ENCODE data around the gene SLC25A29. TPM values are rescaled to one million over a fixed set of nuclear protein-coding genes. Genes with fewer than 3 reads are reported as not detected.
"Not testable (repeated sequence)": the region's sequence is repeated elsewhere in the genome, so short reads cannot be mapped to it uniquely, and the experiment has no call there.

SLC25A29 gene
- total RNA-seq, 1 donor from 2014 or later, result 58.9 TPM

GRCh38 chr14:100291305-100292075, 14.8 kb downstream of the SLC25A29 start:
- DNase-seq (ENCODE audit: extremely low spot score in 2 of 2), result no peak
- H3K27ac ChIP-seq, result no peak overlapping the region
- no peaks in the 10 kb centered on the region for H3K9me3 ChIP-seq
- TF ChIP-seq CTCF (IDR thresholded peaks at IDR 0.05) (no peak), POLR2AphosphoS5 (IDR thresholded peaks at IDR 0.05; ENCODE audit: insufficient read depth in 1 of 2, low read depth in 1 of 2) (no peak), POLR2A (IDR thresholded peaks at IDR 0.05) (no peak)
- peaks cover 0 to 8% of the 10 kb centered on the region in 2 donors for H3K36me3 ChIP-seq
- H3K4me1 ChIP-seq, result peaks cover 6% of the 10 kb centered on the region
- H3K4me3 ChIP-seq, result no peak overlapping the region
- intact Hi-C loops (cut with DNase I), result no loop called here
- no peaks in the 10 kb centered on the region for H3K27me3 ChIP-seq

GRCh38 chr14:100290607-100291304, 15.5 kb downstream of the SLC25A29 start:
- H3K27me3 ChIP-seq, result no peaks in the 10 kb centered on the region
- peaks cover 0 to 8% of the 10 kb centered on the region in 2 donors for H3K36me3 ChIP-seq
- no peaks in the 10 kb centered on the region for H3K9me3 ChIP-seq
- no peak for DNase-seq (ENCODE audit: extremely low spot score in 2 of 2)
- intact Hi-C loops (cut with DNase I), result no loop called here
- peaks cover 9% of the 10 kb centered on the region for H3K4me1 ChIP-seq
- no peak overlapping the region for H3K4me3 ChIP-seq
- TF ChIP-seq CTCF (IDR thresholded peaks at IDR 0.05) (no peak), POLR2A (IDR thresholded peaks at IDR 0.05) (no peak), POLR2AphosphoS5 (IDR thresholded peaks at IDR 0.05; ENCODE audit: insufficient read depth in 1 of 2, low read depth in 1 of 2) (no peak)
- no peak overlapping the region for H3K27ac ChIP-seq

GRCh38 chr14:100289916-100290606, 16.2 kb downstream of the SLC25A29 start:
- intact Hi-C loops (cut with DNase I), result no loop called here
- H3K27ac ChIP-seq, result no peak overlapping the region
- H3K4me3 ChIP-seq, result no peak overlapping the region
- TF ChIP-seq POLR2A (IDR thresholded peaks at IDR 0.05) (no peak), POLR2AphosphoS5 (IDR thresholded peaks at IDR 0.05; ENCODE audit: insufficient read depth in 1 of 2, low read depth in 1 of 2) (no peak), CTCF (IDR thresholded peaks at IDR 0.05) (no peak)
- DNase-seq (ENCODE audit: extremely low spot score in 2 of 2), result no peak
- H3K36me3 ChIP-seq, result peaks cover 0 to 8% of the 10 kb centered on the region in 2 donors
- H3K27me3 ChIP-seq, result no peaks in the 10 kb centered on the region
- no peaks in the 10 kb centered on the region for H3K9me3 ChIP-seq
- H3K4me1 ChIP-seq, result peaks cover 13% of the 10 kb centered on the region

- intact Hi-C loops (cut with DNase I), result no loop called here
- H3K4me3 ChIP-seq, result no peak overlapping the region
These were observed 17.7 kb downstream of the SLC25A29 start for GRCh38 chr14:100288382-100289185.

GRCh38 chr14:100287998-100288295, 18.3 kb downstream of the SLC25A29 start:
- H3K27ac ChIP-seq; H3K9me3 ChIP-seq; DNase-seq (ENCODE audit: extremely low spot score in 2 of 2); H3K36me3 ChIP-seq; H3K4me3 ChIP-seq; intact Hi-C loops (cut with DNase I); H3K27me3 ChIP-seq: not testable (repeated sequence)
- peaks cover 21% of the 10 kb centered on the region for H3K4me1 ChIP-seq

More at GRCh38 chr14:100288382-100289185, 17.7 kb downstream of the SLC25A29 start:
- Histone ChIP-seq H3K36me3 (peaks cover 0 to 8% of the 10 kb centered on the region in 2 donors), H3K27me3 (no peaks in the 10 kb centered on the region), H3K9me3 (no peaks in the 10 kb centered on the region), H3K27ac (no peak overlapping the region), H3K4me1 (peaks cover 21% of the 10 kb centered on the region)
- DNase-seq (ENCODE audit: extremely low spot score in 2 of 2), result no peak
- TF ChIP-seq CTCF (IDR thresholded peaks at IDR 0.05), result no peak
- TF ChIP-seq POLR2A (IDR thresholded peaks at IDR 0.05), result no peak
- TF ChIP-seq POLR2AphosphoS5 (IDR thresholded peaks at IDR 0.05; ENCODE audit: insufficient read depth in 1 of 2, low read depth in 1 of 2), result no peak
